ENCODE measurements around the gene PODXL2. TPM values are rescaled to one million over a fixed set of nuclear protein-coding genes. Genes with fewer than 3 reads are reported as not detected.

The PODXL2 gene
- total and polyA plus RNA-seq, 2 donors (not counting 1 experiment from before 2014, with no cell fraction given), result 3.1 to 4.0 TPM

DNA sequence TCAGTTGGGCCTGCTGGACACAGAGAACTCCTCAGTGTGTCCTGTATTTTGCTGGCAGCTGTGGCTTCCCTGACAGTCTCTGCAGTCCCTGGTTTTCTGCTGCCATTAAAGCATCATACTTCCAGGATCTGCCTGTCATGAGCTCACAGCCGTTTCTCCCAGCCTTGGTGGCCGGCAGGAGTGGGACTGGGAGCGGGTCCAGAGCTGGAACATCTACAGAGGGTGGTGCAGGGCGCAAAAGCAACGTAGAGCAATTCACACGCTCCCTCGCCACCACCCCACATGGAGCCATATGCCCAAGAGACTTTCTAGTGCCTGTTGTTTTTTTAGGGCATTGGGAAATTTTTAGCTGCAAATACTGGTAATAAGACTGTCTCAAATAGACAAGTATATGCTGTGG is 77.3 kb downstream of the PODXL2 start:
- H3K27ac ChIP-seq (ENCODE audit: low read length in 2 of 2), result no peak overlapping the region
- H3K4me3 Mint-ChIP-seq, result no peak overlapping the region
- no peak for ATAC-seq (ENCODE audit: low read depth)
- H2AFZ ChIP-seq (ENCODE audit: insufficient read depth, low read depth, low read length, poor library complexity, severe bottlenecking), result no peak overlapping the region
- peaks cover 4% of the 10 kb centered on the region for H3K9me3 Mint-ChIP-seq (ENCODE audit: insufficient read depth)
- H3K36me3 ChIP-seq (replicated peaks in 1 of 2; ENCODE audit: control extremely low read depth in 1 of 2, control insufficient read depth in 1 of 2, extremely low read depth in 1 of 2, insufficient read depth in 2 of 2, low read length in 1 of 2), result no peaks in the 10 kb centered on the region
- H3K4me1 Mint-ChIP-seq, result no peaks in the 10 kb centered on the region
- H3K4me1 ChIP-seq (ENCODE audit: control insufficient read depth in 2 of 2, insufficient read depth in 2 of 2, low read length in 2 of 2), result no peaks in the 10 kb centered on the region
- ChIA-PET POLR2A (no interaction called here), CTCF (no interaction called here)
- H3K27ac Mint-ChIP-seq, result no peak overlapping the region
- intact Hi-C loops (cut with micrococcal nuclease), result no loop called here
- TF ChIP-seq, protein P1, sequence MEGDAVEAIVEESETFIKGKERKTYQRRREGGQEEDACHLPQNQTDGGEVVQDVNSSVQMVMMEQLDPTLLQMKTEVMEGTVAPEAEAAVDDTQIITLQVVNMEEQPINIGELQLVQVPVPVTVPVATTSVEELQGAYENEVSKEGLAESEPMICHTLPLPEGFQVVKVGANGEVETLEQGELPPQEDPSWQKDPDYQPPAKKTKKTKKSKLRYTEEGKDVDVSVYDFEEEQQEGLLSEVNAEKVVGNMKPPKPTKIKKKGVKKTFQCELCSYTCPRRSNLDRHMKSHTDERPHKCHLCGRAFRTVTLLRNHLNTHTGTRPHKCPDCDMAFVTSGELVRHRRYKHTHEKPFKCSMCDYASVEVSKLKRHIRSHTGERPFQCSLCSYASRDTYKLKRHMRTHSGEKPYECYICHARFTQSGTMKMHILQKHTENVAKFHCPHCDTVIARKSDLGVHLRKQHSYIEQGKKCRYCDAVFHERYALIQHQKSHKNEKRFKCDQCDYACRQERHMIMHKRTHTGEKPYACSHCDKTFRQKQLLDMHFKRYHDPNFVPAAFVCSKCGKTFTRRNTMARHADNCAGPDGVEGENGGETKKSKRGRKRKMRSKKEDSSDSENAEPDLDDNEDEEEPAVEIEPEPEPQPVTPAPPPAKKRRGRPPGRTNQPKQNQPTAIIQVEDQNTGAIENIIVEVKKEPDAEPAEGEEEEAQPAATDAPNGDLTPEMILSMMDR (IDR thresholded peaks at IDR 0.05), result no peak
- no peak for TF ChIP-seq EZH2 (IDR thresholded peaks at IDR 0.05; ENCODE audit: borderline replicate concordance, insufficient read depth, low read depth, low read length, poor library complexity, severe bottlenecking)
- no peak overlapping the region for H3K4me2 ChIP-seq (replicated peaks; ENCODE audit: low read depth, low read length, poor library complexity, severe bottlenecking)
- DNase-seq, result no peak
- no peaks in the 10 kb centered on the region for H3K27me3 Mint-ChIP-seq
- WGBS (ENCODE audit: insufficient coverage), result 90% methylated on average over 4 of the region's 7 CpGs
- H3K9me3 ChIP-seq (ENCODE audit: control extremely low read depth in 1 of 3, control insufficient read depth in 2 of 3, insufficient read depth in 1 of 3, low read length in 2 of 3), result no peaks in the 10 kb centered on the region
- no peaks in the 10 kb centered on the region for H3K27me3 ChIP-seq (replicated peaks in 1 of 4; ENCODE audit: control extremely low read depth in 1 of 4, control insufficient read depth in 3 of 4, insufficient read depth in 4 of 4, low read length in 3 of 4)
- no peaks in the 10 kb centered on the region for H3K79me2 ChIP-seq (ENCODE audit: control insufficient read depth, insufficient read depth, low read length)
- no peaks in the 10 kb centered on the region for H4K20me1 ChIP-seq (ENCODE audit: control insufficient read depth, insufficient read depth, low read length, poor library complexity, severe bottlenecking)
- no peak overlapping the region for H3K4me3 ChIP-seq (ENCODE audit: control extremely low read depth in 1 of 5, extremely low read depth in 1 of 5, insufficient read depth in 1 of 5, low read depth in 2 of 5, low read length in 4 of 5)
- H3K9ac ChIP-seq (ENCODE audit: low read length), result no peak overlapping the region

DNA sequence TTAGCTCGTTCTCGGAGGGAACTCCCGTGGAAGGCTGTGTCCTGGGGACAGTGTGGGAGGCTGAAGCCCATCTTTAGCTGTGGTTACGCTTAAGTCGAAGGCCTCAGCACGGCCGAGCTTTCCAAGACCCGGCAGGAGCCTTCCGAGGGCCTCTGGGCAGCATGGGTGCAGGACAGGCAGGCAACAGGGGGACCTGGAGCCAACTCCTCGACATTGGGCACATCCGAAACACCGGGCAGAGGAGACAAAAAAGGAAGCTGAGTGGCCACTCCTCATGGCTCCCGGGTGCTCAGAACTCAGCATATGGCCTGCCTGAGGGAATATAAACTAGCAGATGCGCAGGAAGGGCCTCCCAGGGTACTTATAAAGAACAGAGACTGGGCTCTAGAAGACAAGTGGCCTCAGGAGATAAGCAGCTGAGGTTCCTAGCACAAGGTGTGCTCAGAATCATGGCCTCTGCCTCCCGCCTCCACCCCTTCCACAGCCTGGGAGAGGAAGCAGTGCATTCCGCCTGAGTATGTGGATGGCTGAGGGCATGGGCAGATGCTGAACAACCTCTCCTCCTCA is 77.9 kb downstream of the PODXL2 start:
- Histone ChIP-seq H4K20me1 (ENCODE audit: control insufficient read depth, insufficient read depth, low read length, poor library complexity, severe bottlenecking) (no peaks in the 10 kb centered on the region), H3K27me3 (replicated peaks in 1 of 4; ENCODE audit: control extremely low read depth in 1 of 4, control insufficient read depth in 3 of 4, insufficient read depth in 4 of 4, low read length in 3 of 4) (no peaks in the 10 kb centered on the region), H3K4me1 (ENCODE audit: control insufficient read depth in 2 of 2, insufficient read depth in 2 of 2, low read length in 2 of 2) (no peaks in the 10 kb centered on the region), H2AFZ (ENCODE audit: insufficient read depth, low read depth, low read length, poor library complexity, severe bottlenecking) (no peak overlapping the region), H3K79me2 (ENCODE audit: control insufficient read depth, insufficient read depth, low read length) (no peaks in the 10 kb centered on the region), H3K9ac (ENCODE audit: low read length) (no peak overlapping the region), H3K9me3 (ENCODE audit: control extremely low read depth in 1 of 3, control insufficient read depth in 2 of 3, insufficient read depth in 1 of 3, low read length in 2 of 3) (no peaks in the 10 kb centered on the region), H3K4me3 (ENCODE audit: control extremely low read depth in 1 of 5, extremely low read depth in 1 of 5, insufficient read depth in 1 of 5, low read depth in 2 of 5, low read length in 4 of 5) (no peak overlapping the region), H3K4me2 (replicated peaks; ENCODE audit: low read depth, low read length, poor library complexity, severe bottlenecking) (no peak overlapping the region), H3K27ac (ENCODE audit: low read length in 2 of 2) (no peak overlapping the region), H3K36me3 (replicated peaks in 1 of 2; ENCODE audit: control extremely low read depth in 1 of 2, control insufficient read depth in 1 of 2, extremely low read depth in 1 of 2, insufficient read depth in 2 of 2, low read length in 1 of 2) (no peaks in the 10 kb centered on the region)
- Mint-ChIP-seq H3K27ac (no peak overlapping the region), H3K9me3 (ENCODE audit: insufficient read depth) (peaks cover 4% of the 10 kb centered on the region), H3K4me1 (no peaks in the 10 kb centered on the region), H3K4me3 (no peak overlapping the region), H3K27me3 (no peaks in the 10 kb centered on the region)
- 95% methylated on average over 14 of the region's 16 CpGs for WGBS (ENCODE audit: insufficient coverage)
- no peak for ATAC-seq (ENCODE audit: low read depth)
- TF ChIP-seq EZH2 (IDR thresholded peaks at IDR 0.05; ENCODE audit: borderline replicate concordance, insufficient read depth, low read depth, low read length, poor library complexity, severe bottlenecking), result no peak
- TF ChIP-seq, protein P1 (IDR thresholded peaks at IDR 0.05), result no peak
- ChIA-PET CTCF (interaction anchor here (0.7 kb wide), 1 partner anchor 27 kb away, joined by 3 read pairs; no protein-coding TSS in a partner anchor), POLR2A (no interaction called here)
- intact Hi-C loops (cut with micrococcal nuclease), result no loop called here
- DNase-seq, result no peak

Measured in B cell (primary cell).